COR-L47 (cell line): ENCODE data around the gene OR9A2.
"Not testable (repeated sequence)": the region's sequence is repeated elsewhere in the genome, so short reads cannot be mapped to it uniquely, and the experiment has no call there.

ENCODE experiments used
- DNase-seq: peaks from one replicate; lab custom pipeline; 2025; lab: John Stamatoyannopoulos, UW

The OR9A2 gene

DNA sequence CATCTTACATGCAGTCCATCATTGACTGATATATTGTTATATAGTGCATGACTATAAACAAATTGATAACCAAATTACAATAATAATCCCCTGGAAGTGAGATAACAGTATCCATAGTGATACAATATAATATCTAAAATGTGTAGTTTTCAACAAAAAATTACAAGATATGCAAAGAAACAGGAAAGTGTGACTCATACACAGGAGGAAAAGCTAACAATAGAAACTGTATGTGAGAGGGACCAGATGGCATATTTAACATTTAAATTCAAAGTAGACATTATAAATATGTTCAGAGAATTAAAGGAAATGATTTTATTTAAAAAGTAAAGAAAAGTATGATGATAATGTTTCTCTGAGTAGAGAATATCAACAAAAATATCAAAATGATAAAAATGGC is 8.0 kb downstream of the OR9A2 start:
- DNase-seq: no peak

DNA sequence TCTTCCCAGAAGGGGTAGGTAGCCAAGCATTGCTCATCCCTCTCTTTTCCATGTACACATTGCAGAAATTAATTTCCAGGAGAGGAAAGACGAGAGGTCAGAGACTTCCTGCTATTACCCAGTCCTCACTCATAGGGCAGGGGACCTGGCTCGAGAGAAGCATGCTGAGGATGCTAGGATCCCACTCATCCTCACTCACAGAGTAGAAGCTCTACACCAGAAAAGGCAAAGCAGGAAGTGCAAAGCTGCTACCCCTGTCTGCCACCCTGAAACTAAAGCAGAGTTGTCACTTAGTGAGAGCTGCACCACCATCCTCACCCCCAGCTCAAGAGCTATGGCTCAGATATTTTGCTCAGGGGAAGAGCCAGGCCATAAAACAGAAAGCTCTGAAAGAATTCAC is 9.9 kb downstream of the OR9A2 start:
- DNase-seq: no peak

DNA sequence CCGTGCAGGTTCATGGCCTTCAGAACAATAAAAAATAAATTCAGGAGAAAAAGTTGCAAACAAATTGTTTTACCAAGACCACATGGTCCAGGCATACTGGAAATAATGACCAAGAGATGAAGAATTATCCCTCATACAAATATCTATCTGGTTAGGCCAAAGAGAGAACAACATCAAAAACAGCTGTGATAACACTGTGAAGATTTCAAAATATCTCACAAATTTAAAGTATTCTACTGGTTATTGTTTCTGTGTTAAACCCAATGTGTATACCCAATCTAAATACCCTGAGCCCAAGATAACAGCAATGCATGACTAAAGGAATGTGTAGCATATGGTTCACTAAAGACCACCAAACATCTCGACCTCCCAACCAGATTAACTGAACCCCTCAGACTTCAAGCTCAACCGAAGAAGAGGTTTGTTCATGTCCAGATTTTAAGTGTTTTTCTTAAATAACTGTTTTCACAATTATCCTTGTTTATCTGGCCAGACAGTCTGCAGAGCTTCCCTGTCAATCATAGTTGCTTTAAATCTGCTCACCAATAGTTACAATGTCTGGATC is 10.9 kb downstream of the OR9A2 start:
- no peak for DNase-seq

DNA sequence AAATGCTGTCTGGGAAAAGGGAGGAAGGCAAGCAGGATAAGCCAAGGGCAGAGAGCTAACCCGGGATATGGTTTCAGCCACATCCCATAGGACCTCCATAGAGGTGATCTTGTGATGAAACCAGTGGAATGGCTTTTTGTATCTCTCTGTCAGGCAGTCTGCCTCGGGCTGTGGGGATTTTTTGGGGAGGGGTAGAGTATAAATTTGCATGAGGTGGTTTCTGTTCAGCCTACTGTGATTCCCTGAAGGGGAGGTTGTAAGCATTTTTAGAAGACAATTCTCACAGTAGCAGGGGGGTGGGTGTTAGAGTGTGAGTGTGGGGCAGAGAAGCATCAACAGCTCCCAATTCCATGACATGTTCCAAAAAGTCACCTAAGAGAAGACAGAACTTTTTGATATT is 11.8 kb downstream of the OR9A2 start:
- DNase-seq: no peak

DNA sequence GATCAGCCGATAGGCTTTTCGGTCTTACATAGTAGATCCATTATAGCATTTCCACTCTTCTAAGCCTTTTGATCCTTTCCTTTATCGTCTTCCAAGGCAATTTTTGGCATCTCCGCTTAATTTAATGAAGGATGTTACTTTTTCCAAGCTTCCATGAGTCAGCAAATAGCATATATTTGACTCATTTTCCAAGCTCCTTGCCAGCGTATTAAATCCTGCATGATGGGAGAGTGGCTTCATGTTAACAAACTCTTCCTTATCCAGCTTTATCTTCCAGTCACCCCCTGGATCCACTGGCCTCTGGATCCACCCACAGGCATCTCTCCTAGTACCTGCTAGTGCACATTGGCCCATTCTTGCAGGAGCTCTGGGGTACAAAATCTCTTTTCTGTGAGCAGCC is 13.0 kb downstream of the OR9A2 start:
- no peak for DNase-seq

DNA sequence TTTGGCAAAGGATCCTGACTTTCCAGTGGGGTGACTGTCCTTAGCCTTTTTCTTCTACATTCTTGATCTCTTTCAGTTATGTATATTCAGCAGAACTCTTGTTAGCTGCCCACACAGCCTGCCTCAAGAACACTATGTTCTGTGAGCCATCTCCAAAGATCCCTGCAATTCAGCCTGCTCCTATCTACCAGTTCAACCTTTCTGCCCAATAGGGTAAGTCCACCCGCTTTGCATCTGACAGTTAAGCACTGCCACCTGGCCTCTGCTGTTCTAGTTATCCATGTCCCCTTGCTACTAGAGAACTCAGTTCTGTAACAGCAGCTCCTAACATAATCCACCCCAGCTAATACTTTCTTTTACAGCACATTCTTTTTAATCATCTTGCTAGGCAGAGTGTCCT is 13.5 kb downstream of the OR9A2 start:
- no peak for DNase-seq

DNA sequence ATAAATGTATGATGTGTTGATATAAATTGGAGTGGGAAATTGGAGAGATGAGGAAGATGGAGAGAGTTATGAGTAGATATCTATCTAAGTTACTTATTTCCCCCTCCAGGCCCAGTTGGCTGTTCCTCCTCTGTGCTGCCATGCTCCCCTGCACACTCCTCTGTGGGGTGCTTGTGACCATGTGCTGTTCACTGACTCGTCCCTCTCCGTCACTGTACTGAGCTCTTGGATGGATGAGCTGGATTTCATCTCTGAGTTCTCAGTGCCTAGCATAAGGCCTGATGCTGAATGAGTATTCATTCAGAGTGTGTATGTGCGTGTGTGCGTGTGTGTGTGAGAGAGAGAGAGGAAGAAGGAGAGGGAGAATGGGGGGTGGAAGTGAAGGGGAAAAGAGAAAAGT is 14.5 kb downstream of the OR9A2 start:
- no peak for DNase-seq

DNA sequence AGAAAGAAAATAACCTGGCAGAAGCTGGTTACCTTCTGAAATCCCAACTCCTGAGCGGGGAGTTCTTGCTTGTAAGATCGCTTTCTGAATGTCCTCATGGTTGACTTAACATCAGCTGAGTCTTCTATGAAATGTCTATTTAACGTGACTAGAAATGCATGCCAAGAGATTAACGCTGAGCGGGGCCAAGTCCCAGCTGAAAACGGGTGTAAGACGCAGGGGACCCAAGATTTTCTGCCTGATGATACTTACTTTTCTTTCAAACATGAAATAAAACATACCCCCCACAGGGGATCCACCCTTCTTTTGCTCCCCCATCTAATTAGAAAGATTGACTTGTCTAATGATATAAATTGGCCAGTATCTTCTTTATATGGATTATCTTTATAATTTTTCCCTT is 14.9 kb downstream of the OR9A2 start:
- DNase-seq: no peak

DNA sequence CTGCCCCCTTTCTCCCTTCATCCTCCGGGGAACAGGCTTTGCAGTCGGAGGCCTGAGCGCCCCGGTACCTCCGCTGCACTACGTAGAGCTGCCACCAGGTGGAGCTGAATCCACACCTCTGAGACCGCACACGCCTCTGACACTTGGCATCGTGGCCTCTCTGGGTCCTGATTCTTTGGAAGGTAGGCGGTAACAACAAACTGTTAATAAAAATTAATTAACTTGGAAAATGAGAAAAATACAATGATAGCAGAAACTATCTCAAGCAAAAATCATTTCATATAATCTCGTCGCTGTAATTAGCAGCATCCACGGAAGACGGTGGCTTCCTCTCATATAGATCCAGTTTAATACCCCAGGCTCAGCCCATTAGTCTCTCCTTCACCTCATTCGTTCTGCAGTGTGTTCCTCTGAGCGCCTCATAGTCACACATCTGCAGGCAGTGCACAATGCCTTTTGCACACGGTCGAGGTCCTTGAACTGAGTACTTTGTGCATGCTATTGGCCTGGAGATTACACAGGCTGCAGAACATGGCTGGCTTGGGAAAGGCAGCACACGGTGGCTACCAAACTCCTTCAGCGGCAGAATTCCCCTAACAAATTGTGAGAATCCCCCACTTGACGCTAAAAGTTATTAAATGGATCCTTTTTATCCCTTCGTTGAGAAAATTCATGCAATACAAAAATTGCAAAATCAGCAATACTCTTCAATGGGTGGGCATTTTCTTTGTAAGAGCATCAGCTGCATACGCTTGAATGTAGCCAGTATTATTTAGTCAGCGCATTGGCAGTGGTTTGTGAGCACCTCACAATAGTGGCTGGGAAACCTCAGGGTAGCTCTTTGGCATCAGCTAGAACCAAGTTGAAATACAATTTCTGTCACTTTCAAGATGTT is 18.7 kb downstream of the OR9A2 start:
- peak; percentile 20 for DNase-seq

DNA sequence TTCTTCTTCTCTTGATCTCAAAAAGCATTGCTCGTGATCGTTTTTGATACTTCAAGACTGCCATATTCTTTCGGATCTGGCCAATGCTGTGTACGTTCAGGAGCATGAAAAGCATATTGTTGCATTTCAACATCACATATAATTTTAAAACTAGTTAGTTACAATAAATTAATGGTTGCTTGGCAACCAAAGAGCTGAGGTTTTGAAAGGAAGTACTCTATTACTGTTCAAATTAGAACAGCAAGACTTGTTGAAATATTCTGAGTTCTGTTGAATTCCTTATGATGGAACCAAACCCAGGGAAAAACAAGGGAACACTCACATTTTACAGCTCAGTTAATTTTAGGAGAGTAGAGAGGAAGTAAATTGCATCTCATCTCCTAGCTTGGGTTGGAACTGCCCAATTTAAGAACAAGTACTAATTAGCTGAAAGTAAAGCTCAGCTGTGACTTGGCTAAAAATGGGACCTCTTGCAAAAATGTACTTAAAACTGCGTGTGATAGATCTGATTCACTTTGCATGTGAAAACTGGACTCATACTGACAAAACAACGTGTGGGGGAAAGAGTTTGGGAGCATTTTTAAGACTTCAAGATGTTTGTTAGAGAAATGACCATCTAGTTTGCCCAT is 21.2 kb downstream of the OR9A2 start:
- no peak for DNase-seq

DNA sequence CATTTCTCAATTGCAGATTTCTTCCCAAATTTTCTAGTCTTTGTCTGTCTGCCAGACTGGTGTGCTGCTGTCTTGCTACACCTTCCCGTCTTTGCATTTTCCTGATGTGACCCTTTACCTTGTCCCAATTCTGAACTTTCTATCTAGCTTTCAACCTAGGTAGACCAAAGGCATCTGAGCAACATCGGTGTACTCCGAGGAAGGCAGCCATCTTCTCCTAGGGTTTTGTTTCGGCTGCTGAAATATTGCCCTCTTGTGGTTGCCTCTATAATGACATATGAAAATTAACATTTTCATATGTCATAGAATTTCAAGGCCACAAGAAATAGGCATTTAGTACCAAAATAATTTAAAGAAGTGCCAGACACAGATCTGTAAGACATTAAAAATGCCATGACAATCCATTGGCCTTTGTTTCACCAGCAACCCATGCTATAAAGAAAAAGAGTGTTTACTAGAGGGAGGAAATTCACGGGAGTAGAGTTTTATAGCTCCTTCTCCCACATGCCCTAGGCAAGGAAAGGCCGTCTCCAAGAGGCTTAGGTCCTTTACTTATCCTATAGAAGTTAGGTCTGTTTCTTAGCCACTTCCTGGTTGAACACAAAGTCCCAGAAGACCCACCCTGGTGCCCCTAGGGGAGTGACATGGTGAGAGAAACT is 23.4 kb downstream of the OR9A2 start:
- peak; percentile 12 for DNase-seq

DNA sequence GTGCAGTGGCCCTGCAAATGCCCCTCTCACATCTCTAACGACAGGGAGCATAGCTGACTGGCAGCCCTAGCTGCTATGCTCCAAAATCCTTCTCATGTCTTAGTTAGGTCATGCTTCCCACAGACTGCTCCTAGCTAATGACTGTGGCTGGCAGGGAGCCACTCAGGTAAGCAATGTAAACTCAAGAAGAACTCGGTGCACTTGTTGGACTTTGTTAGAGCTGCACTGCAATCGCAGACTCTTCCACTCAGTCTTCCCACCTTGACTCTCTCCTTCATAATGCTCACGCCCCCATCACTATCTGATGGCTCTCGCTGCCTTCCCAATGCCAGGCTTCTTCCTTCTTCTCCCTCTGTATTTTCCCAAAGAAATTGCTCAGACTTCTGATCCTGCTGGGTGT is 24.0 kb downstream of the OR9A2 start:
- no peak for DNase-seq

DNA sequence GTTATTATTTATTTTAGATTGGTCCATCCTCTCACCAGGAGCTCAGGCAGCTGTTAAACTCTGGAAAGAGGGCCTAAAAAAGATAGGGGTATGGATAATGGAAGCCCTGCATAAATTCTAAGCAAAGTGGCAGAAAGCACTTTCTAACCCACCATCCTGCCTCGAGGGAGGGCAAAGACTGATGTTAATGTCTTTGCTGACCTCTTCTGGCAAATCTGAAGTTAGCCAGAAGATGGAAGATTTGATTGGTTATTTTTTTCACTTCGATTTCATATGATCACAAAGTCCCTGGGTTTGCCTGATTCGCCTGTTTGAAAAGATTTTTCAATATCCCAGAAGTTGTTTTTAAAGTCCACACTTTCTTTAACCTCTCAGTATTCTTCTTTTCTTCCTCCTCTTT is 24.8 kb downstream of the OR9A2 start:
- DNase-seq: no peak

DNA sequence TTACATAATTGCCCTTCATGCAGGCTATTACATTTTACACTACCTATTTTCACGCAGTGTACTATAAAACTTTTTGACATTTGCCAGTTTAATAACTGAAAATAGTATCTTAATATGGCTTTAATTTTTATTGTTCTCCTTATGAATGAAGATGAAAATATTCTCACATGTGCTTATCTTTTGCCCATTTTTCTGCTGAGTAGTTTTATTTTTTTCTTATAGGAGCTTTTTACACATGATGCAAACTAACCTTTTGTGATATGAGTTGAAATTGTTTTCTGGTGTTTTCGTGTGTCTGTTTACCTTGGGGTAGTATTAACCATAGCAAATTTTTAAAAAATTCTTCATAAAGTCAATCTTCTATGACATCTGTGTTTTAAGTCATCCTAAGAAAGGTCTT is 26.3 kb downstream of the OR9A2 start:
- DNase-seq: no peak

DNA sequence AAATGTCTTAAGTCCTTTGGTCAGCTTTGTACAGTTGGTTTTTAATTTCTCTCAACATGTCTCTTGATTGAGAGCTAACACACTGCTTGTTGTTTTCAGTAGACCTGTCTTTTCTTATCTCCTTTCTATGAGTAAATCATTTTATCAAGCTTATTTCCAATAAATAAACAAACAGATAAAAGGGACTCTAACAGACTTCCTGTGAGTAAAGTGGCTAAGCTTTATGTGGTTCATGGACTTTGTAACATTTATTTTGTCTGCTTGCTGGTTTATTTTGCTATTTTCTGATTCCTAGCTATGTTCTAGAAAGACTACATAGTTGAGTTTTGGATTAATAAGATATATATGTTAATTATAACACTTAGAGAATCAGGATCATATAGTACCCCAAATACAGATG is 27.1 kb downstream of the OR9A2 start:
- DNase-seq: no peak

DNA sequence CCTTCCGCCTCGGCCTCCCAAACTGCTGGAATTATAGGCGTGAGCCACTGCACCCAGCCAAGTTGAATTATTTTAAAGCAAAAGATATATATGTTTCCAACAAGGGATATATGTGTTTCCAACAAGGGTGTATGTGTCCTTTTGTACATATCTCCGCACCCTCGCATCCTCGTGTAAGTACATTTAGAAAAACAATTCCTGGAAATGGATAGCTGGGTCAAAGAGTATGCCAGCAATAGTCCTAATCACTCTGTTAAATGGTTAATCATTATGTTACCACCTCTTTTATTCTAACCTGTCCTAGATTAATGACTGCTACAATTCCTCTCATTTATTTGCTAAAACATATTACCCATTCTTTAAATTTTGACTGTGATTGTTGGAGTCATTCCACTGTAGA is 28.0 kb downstream of the OR9A2 start:
- no peak for DNase-seq

DNA sequence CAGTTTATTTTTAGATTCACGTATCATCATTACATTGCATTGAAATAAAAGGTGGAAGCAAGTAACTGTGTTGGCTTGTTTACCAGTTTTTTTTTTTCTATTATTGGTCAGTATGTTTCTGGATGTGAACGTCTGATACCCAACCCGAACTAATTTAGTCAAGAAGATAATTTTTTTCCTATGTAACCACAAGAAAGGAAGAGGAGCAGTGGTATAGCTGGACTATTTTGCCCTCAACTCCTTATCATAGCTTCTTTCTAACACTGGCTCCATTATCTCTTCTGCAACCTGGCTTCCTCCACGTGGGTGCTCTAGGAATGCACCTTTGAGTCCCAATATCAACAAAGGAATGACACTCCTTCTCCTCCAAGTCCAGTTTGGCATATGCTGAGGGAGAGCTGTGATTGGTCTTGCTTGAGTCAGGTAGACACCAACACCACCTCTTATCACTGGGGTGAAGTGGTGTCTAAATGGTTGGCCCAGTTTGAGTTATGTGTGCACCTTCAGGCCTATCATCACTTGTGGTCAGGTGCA is 29.4 kb downstream of the OR9A2 start:
- no peak for DNase-seq

DNA sequence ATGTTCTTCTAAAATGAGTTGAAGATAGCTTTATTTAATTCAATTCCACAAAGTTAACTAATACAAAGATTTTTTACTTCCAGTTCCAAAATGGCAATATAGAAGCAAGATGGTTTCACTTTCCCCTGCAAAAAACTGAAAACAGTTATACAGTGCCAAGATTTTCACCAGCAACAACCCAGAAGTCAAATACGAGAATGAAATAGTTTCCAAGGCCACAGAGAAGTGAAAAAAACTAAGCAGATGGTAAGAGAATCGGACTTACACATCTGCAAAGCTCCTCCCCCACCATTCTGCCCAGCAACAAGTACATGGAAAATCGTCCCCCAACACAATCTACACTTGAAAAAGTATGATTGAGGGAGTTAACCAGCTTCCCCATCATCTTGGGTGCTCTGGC is 34.5 kb downstream of the OR9A2 start:
- DNase-seq: no peak

DNA sequence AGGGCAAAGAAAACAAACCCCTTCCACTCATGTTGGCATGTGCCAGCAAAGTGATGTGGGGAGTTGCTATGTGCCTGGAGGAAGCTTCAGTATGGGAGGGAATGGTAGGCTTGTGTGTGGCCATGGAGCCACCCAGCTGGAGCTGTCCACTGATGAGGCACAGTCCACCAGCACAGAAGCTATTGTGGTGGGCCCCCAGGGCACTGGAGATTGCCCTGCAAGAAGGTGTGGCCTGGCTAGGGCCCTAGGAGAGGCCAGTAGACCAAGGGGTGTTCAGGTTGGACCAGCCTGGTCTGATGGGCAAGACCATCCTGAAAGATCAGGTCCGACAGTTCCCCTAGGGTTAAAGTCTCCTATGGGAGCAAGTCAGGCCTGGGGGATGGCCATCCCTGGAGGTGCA is 42.6 kb downstream of the OR9A2 start:
- DNase-seq: no peak

DNA sequence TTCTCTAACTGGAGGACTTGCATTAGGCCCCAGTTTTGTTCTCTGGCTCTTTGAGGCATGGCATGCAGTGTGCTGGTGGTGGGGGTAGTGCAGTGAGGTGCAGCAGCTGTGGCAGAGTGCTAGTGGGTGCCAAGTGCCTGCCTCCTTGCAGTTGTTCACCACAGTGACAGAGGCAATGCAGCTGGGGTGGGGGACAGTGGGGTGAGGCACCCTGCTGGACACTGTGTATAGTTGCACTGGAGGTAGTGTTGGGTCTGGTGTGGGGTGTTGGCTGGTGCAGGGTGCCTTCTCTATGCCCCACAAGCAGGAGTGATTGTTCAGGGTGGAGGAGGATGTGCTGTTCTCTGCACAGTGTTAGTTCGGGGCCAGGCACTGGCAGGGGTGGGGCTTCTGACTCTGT is 43.1 kb downstream of the OR9A2 start:
- DNase-seq: no peak

DNA sequence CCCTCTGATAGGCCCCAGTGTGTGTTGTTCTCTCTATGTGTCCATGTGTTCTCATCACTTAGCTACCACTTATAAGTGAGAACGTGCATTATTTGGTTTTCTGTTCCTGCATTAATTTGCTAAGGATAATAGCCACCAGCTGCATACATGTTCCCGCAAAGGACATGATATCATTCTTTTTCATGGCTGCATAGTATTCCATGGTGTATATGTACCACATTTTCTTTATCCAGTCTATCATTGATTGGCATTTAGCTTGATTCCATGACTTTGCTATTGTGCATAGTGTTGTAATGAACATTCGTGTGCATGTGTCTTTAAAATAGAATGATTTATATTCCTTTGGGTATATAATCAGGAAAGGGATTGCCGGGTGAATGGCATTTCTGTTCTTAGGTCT is 48.5 kb downstream of the OR9A2 start:
- DNase-seq: not testable (repeated sequence)
